HG02981 (cell line): Measurements from ENCODE around the gene TTLL11.
"Not testable (repeated sequence)": the region's sequence is repeated elsewhere in the genome, so short reads cannot be mapped to it uniquely, and the experiment has no call there.

Source experiments
- ATAC-seq: cut with Tn5 transposase; IDR thresholded peaks from one replicate; pipeline ENCODE4 v1.9.1; 2021; ENCODE audit warnings: mild to moderate bottlenecking, moderate library complexity; ENCODE audit not compliant: unreplicated experiment

The TTLL11 gene

DNA sequence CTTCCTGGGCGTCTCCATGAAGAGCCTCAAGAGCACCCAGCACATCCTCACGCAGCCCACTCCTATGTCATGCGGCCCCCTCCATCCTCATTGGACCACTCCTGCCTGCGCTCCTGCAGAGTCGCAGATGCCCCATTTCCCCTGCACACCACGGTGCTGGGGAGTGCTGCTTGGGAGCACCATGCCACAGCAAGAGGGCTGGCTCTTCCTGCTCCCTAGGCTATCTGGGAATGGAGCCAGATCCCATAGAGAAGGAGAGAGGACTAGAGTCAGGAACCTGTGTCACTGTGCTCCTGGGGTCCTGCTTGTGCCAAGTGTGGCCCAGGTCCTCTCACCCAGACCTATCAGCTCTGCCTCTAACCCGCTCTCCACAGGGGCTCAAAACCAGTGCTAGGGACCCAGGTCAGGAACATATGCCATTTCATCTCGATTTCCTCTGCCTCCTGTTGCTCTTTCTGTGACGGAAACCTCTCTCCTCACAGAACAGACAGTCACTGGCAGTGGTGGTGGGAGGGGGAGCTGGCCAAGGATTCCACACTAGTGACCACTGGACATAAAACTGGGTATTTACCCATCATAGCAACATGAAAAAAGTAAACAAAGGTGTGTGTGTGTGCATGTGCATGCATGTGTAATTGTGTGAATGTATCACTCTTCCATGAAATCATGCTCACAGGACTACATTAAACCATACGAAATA lies 178.4 kb downstream of the TTLL11 start:
- ATAC-seq: no peak

DNA sequence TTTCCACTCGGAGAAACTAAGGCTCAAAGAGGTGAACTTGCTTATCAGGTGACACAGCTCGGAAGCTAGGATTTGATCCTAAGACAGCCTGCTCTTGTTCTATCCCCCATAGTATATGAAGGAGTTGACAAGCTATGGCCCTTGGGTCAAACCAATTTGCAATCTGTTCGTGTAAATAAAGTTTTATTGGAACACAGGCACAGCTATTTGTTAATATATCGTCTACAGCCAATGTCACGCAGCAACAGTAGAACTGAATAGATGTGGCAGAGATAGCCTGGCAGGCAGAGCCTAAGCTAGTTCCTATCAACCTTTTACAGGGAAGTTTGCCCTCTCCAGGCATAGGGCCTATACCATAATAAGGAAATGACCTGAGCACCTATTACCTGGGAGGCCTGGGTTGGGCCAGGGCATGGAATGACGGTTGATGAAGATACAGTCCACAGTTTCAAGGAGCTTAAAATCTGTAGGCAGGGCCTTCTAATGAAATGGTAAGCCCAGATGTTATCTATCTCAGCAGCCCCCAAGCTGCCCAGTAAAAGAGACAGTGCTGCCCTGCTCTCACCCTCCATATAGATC lies 179.0 kb downstream of the TTLL11 start:
- no peak for ATAC-seq

- ATAC-seq: no peak
Observed at GRCh38 chr9:121912812-121913627, 180.1 kb downstream of the TTLL11 start.

- no peak for ATAC-seq
Observed at GRCh38 chr9:121910491-121911040, 182.5 kb downstream of the TTLL11 start.

GRCh38 chr9:121909111-121909510 lies 184.0 kb downstream of the TTLL11 start:
- no peak for ATAC-seq

- ATAC-seq: no peak
Observed at GRCh38 chr9:121906074-121906870, 186.8 kb downstream of the TTLL11 start.

GRCh38 chr9:121902461-121903135 lies 190.5 kb downstream of the TTLL11 start:
- ATAC-seq: no peak

GRCh38 chr9:121901616-121902015 lies 191.5 kb downstream of the TTLL11 start:
- ATAC-seq: no peak

GRCh38 chr9:121900163-121900562 lies 192.9 kb downstream of the TTLL11 start:
- ATAC-seq: no peak

DNA sequence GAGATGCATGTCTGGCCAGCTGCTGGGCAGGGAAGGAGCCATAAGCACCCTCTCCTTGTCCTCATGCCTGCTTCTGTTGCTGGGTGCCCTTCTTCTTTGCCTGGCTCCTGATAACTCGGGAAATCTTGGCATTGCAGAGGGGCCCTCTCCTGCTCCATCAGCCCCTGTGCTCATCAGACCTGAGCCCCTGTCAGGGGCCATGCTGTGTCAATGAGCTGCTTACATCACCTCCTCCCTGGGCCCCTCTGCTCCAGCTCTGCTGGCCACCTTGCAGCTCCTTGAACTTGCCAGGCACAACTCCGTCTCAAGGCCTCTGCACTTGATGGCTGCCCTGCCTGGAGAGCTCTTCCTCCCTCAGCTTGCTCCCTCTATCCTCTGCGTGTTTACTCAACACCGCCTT lies 194.3 kb downstream of the TTLL11 start:
- no peak for ATAC-seq

DNA sequence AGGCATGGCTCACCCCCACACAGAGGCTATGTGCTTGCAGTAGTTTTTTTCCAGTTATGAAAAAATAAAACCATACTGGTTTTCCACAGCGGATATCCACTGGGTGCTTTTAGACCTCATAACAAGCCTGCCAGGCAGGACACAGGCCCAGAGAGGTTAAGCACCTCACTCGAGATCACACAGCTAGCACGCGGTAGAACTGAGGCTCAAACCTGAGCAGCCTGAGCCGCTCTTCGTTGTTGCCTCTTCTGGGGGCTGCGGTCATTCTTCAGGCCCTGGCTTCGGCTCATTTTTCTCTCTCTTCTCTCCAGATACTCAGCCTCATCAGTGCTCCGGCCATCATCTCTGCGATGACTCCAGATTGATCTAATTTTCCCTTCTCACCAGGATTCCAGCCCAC lies 196.0 kb downstream of the TTLL11 start:
- no peak for ATAC-seq

DNA sequence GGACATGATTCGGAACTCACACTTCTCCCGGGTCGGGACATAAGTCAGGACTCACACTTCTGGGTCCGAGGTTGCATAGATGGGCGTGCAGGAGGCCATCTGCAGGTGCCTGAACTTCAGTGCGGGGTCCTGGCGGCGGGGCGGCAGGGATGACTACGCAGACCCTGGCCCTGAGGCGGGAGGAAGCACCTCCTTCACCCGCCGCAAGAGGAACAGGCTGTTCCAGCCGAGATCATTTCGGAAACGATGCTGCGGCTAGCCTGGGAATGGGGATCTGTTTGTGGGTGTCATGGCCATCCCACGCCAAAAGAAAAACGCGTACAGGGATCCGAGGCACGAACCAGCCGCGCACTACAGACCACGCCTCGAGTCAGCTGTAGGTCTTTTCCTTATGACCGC lies 196.6 kb downstream of the TTLL11 start:
- ATAC-seq: no peak

- no peak for ATAC-seq
Observed at GRCh38 chr9:121895818-121896544, 197.1 kb downstream of the TTLL11 start.

DNA sequence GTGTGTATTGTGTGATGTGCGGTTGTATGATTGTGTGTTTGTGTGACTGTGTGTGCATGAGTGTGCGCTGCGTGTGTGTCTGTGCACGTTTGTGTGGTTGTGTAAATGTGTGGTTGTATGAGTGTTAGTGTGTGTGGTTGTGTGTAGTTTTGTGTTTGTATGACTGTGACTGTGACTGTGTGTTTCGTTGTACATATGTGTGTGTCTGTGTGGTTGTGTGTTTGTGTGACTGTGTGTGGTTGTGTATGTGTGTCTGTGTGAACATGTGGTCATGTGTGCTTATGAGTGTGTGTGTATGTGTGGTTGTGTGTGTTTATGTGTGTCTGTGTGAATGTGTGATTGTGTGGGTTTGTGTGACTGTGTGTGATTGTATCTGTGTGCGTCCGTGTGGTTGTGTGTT lies 197.8 kb downstream of the TTLL11 start:
- ATAC-seq: no peak

DNA sequence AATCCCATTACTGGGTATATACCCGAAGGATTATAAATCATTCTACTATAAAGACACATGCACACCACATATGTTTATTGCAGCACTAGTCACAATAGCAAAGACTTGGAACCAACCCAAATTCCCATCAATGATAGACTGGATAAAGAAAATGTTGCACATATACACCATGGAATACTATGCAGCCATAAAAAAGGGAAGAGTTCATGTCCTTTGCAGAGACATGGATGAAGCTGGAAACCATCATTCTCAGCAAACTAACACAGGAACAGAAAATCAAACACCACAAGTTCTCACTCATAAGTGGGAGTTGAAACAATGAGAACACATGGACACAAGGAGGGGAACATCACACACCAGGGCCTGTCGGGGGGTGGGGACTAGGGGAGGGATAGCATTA lies 198.7 kb downstream of the TTLL11 start:
- ATAC-seq: not testable (repeated sequence)

DNA sequence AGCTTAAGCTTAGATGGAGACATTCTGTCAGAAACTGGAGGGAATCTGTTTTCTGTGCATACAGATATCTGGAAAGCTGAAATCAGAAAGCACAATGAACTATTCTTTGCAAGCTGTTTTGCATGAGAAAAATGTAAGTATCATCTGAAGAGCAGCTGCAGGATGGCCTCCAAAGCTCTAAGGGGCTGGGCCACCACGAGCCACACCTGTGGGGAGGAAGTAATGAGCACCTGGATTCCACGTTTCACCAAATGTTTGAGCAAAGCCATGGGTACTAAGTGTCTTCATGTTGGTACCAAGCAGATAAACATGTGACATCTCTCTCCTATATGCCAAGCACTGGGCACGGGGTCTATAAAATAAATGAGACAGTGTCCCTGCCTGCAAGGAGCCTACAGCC lies 199.3 kb downstream of the TTLL11 start:
- ATAC-seq: no peak

- no peak for ATAC-seq
Observed at GRCh38 chr9:121892706-121893105, 200.4 kb downstream of the TTLL11 start.

- no peak for ATAC-seq
Observed at GRCh38 chr9:121890746-121891145, 202.4 kb downstream of the TTLL11 start.

DNA sequence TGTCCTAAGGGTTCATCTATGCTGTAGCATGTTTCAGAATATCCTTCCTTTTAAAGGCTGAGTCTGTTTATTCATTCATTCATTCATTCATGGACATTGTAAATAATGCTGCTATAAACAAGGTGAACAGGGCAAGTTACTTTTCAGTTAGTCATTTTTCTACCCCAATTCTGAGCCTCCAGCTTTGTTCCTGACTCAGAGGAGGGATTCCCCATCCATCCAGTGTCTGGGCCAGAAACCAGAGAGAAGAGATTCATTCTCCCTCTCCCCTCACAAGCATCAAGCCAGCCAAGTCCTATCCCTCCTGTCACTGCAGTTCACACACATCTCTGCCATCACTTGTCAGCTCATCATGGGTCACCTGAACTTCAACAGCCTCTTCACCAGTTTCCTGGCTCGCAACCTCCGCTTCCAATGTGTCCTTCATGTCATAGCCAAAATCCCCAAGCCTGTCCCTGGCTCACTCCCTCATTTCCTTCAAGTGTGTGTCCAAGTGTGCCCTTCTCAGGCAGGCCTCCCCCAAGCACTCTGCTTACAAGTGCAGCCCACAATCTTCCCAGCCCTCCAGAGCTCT lies 203.0 kb downstream of the TTLL11 start:
- no peak for ATAC-seq
